Neutrophil (primary cell): ENCODE measurements around the gene ATP2A3.
A peak's percentile ranks its signal among the peaks of the same experiment; 100 is the strongest.

ENCODE experiments used
- H3K27ac ChIP-seq: fragments of 200-600 bp; sonication (generic); 2 replicates; pipeline ENCODE4 v1.5.1; 2016; ENCODE audit warnings: mild to moderate bottlenecking, moderate library complexity
- H3K27me3 ChIP-seq: fragments of 200-600 bp; sonication (generic); 2 replicates; pipeline ENCODE4 v1.6.0; 2016; ENCODE audit warnings: mild to moderate bottlenecking
- H3K36me3 ChIP-seq: fragments of 200-600 bp; sonication (generic); 2 replicates; pipeline ENCODE4 v1.5.1; 2017
- H3K4me1 ChIP-seq, 2 experiments: fragments of 200-600 bp in 1 of 2; sonication (generic) in 1 of 2; 1 replicate in 1 of 2; 2 replicates in 1 of 2; pipeline versions ENCODE4 v1.5.1 to v1.6.1; 2013 to 2016; ENCODE audit warnings: low read depth in 1 of 2, low read length in 1 of 2, mild to moderate bottlenecking in 1 of 2, moderate library complexity in 1 of 2; ENCODE audit not compliant: control insufficient read depth in 1 of 2, insufficient read depth in 1 of 2
- H3K4me3 ChIP-seq, 2 experiments: fragments of 200-600 bp in 1 of 2; sonication (generic) in 1 of 2; 1 replicate in 1 of 2; 2 replicates in 1 of 2; pipeline ENCODE4 v1.5.1; 2013 to 2016; ENCODE audit warnings: low read depth in 1 of 2, low read length in 1 of 2, mild to moderate bottlenecking in 1 of 2, moderate library complexity in 1 of 2
- H3K9me3 ChIP-seq: fragments of 200-600 bp; sonication (generic); 2 replicates; pipeline ENCODE4 v1.5.1; 2016
- CTCF ChIP-seq: fragments of 200-600 bp; sonication (generic); IDR thresholded peaks from 2 replicates; pipeline ENCODE4 v1.5.1; 2016; ENCODE audit warnings: antibody characterized with exemption

ATP2A3 gene

GRCh38 chr17:3979290-3979611 is 15.0 kb upstream of the ATP2A3 start:
- Histone ChIP-seq H3K9me3 (no peaks in the 10 kb centered on the region), H3K27ac (peak overlapping the region; percentile 29), H3K4me1 (peaks cover 11 to 17% of the 10 kb centered on the region in 2 experiments), H3K4me3 (no peak overlapping the region), H3K27me3 (no peaks in the 10 kb centered on the region), H3K36me3 (no peaks in the 10 kb centered on the region)
- TF ChIP-seq CTCF, result no peak

GRCh38 chr17:3978421-3979289 is 14.4 kb upstream of the ATP2A3 start:
- TF ChIP-seq CTCF, result no peak
- Histone ChIP-seq H3K27ac (peak overlapping the region; percentile 23), H3K4me1 (peaks cover 12 to 17% of the 10 kb centered on the region in 2 experiments), H3K36me3 (no peaks in the 10 kb centered on the region), H3K27me3 (no peaks in the 10 kb centered on the region), H3K4me3 (no peak overlapping the region), H3K9me3 (no peaks in the 10 kb centered on the region)

- TF ChIP-seq CTCF, result no peak
- Histone ChIP-seq H3K27me3 (peaks cover 5% of the 10 kb centered on the region), H3K27ac (no peak overlapping the region), H3K4me3 (no peak overlapping the region), H3K36me3 (no peaks in the 10 kb centered on the region), H3K9me3 (no peaks in the 10 kb centered on the region), H3K4me1 (peaks cover 22% of the 10 kb centered on the region in 2 experiments)
Measured at GRCh38 chr17:3977387-3977786, 13.2 kb upstream of the ATP2A3 start.

- H3K36me3 ChIP-seq, result no peaks in the 10 kb centered on the region
- no peak overlapping the region for H3K4me3 ChIP-seq
- no peak overlapping the region for H3K27ac ChIP-seq
- peaks cover 24 to 25% of the 10 kb centered on the region in 2 experiments for H3K4me1 ChIP-seq
- no peak for TF ChIP-seq CTCF
- H3K9me3 ChIP-seq, result no peaks in the 10 kb centered on the region
- peaks cover 7% of the 10 kb centered on the region for H3K27me3 ChIP-seq
Measured at GRCh38 chr17:3976675-3977171, 12.5 kb upstream of the ATP2A3 start.

- Histone ChIP-seq H3K36me3 (no peaks in the 10 kb centered on the region), H3K4me1 (peaks cover 24 to 25% of the 10 kb centered on the region in 2 experiments), H3K9me3 (no peaks in the 10 kb centered on the region), H3K27ac (no peak overlapping the region), H3K4me3 (no peak overlapping the region), H3K27me3 (peaks cover 7% of the 10 kb centered on the region)
- TF ChIP-seq CTCF, result no peak
Measured at GRCh38 chr17:3974980-3975379, 10.7 kb upstream of the ATP2A3 start.
